Endometrial microvascular endothelial cells (primary cell): ENCODE results near the gene DCAF6. TPM values are rescaled to one million over a fixed set of nuclear protein-coding genes. Genes with fewer than 3 reads are reported as not detected.

Experiments
- in situ Hi-C: cut with HindIII; loops from 2 replicates; pipeline ENCODE4 v1.10.0; 2017; ENCODE audit warnings: low sequenced_read_pairs, low pct_unique_long_range_greater_than_20kb; ENCODE audit errors: inconsistent ontology term
- total RNA-seq: library from RNA; depleted of rRNA; stranded (reverse); fragments of >200 nt; gene quantifications from one replicate; pipeline ENCODE4 v1.2.3, GENCODE V29; 2015; ENCODE audit errors: inconsistent ontology term

DCAF6 gene
- total RNA-seq, 1 donor from 2014 or later = 38.3 TPM

- in situ Hi-C loops = no loop called here
Measured at GRCh38 chr1:168114845-168115244, 178.4 kb downstream of the DCAF6 start.

GRCh38 chr1:168116327-168116799 is 179.9 kb downstream of the DCAF6 start:
- in situ Hi-C loops = no loop called here

- in situ Hi-C loops = no loop called here
Measured at GRCh38 chr1:168119750-168120149, 183.3 kb downstream of the DCAF6 start.

DNA sequence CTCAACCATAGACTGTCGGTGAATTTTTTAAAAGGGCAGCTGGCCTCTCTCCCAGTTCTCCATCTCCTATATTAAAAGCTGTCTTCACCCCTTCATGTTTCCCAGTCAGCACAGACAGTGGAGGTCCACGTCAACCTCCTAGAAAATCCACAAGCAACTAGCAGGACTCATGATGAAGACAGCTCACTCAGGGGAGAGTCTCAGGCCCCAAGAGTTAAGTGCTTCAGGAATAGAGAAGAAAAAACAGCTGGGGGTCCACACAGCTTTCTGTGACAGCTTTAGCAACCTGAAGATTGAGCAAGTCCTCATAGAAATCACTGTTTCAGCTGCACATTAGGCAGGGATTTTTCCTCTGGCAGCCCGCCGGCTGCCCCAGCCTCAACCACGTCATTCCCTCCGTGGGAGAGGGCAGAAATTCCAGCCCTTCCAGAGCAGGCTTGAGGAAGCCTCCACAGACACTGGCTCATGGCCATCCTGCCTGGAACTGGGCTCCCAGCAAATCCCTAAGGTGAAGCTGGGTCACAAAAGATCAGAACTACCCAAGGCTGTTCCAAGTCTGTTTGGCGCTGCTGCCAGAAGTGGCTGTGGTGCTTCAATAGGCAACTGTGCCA is 185.0 kb downstream of the DCAF6 start:
- in situ Hi-C loops = no loop called here

DNA sequence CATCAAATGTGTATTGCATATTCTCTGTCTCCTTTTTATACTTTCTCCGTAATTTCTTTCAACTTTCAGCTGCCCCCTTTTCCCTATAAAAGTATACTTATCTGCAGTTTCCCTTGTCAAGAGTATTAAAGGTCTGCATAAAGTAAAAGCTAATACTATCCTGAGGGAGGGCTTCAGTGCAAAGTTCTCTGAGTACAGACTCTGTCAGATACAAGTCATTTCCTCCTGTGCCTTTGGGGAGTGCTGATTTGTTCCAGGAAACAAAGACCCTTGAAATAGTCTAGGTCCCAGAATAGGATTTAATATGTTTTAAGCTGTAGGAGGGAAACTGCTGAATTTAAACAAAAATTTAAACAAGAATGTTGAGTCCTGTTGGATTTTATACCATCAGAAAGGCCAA is 188.6 kb downstream of the DCAF6 start:
- in situ Hi-C loops = no loop called here

Other genes starting within 250 kb of the DCAF6 start
- 103 TPM for gene MPZL1, start 214.7 kb upstream of the DCAF6 start, total RNA-seq
- gene ADCY10, start 22.5 kb upstream of the DCAF6 start, total RNA-seq = under 0.01 TPM
- gene MPC2, start 389 bp downstream of the DCAF6 start, total RNA-seq = 43.3 TPM
- gene GPR161, start 200.2 kb downstream of the DCAF6 start, total RNA-seq = 18.9 TPM
- 29.9 TPM for gene TIPRL, start 242.3 kb downstream of the DCAF6 start, total RNA-seq